Vagina (tissue), 2 donors: ENCODE measurements around the gene CPVL.

Experiments
- CTCF ChIP-seq, 3 experiments: fragments of 450-650 bp in 2 of 3; fragments of 200-600 bp in 1 of 3; sonication (generic) in 1 of 3; IDR thresholded peaks; one replicate each; pipeline ENCODE4 v1.5.1; 2017 to 2019; ENCODE audit warnings: antibody characterized with exemption in 3 of 3, mild to moderate bottlenecking in 2 of 3, moderate library complexity in 2 of 3
- POLR2A ChIP-seq, 2 donors: fragments of 450-650 bp; IDR thresholded peaks; one replicate each; pipeline ENCODE4 v1.6.1; 2017; ENCODE audit warnings: antibody characterized with exemption in 2 of 2, mild to moderate bottlenecking in 2 of 2, moderate library complexity in 2 of 2
- POLR2AphosphoS5 ChIP-seq, 2 donors: sonication (generic); formaldehyde crosslinking; IDR thresholded peaks; one replicate each; pipeline ENCODE4 v1.9.0; 2017; ENCODE audit warnings: antibody characterized with exemption in 2 of 2, mild to moderate bottlenecking in 2 of 2, low read depth in 1 of 2; ENCODE audit not compliant: insufficient read depth in 1 of 2

GRCh38 chr7:29123626-29124190 lies 22.6 kb downstream of the CPVL start:
- TF ChIP-seq CTCF (IDR thresholded peaks at IDR 0.05) (no peak), POLR2A (IDR thresholded peaks at IDR 0.05) (no peak), POLR2AphosphoS5 (IDR thresholded peaks at IDR 0.05; ENCODE audit: insufficient read depth in 1 of 2, low read depth in 1 of 2) (no peak)
